Hematopoietic multipotent progenitor cell treated with erythropoietin and hydrocortisone succinate and interleukin-3 and kit ligand, for 8 days (in vitro differentiated cells): Measurements from ENCODE around the gene GLDC.

Source experiments
- DNase-seq: peaks from one replicate; pipeline ENCODE4 v3.0.0-alpha.2; 2015

GLDC gene

GRCh38 chr9:6490863-6491262, 154.7 kb downstream of the GLDC start:
- DNase-seq, result no peak

- no peak for DNase-seq
Observed at GRCh38 chr9:6489099-6489498, 156.4 kb downstream of the GLDC start.

GRCh38 chr9:6488395-6488794, 157.1 kb downstream of the GLDC start:
- peak; percentile 14 for DNase-seq

- DNase-seq, result no peak
Observed at GRCh38 chr9:6484210-6484609, 161.3 kb downstream of the GLDC start.
